Measurements from ENCODE around the gene TENT5C. TPM values are rescaled to one million over a fixed set of nuclear protein-coding genes. Genes with fewer than 3 reads are reported as not detected.

The TENT5C gene
- total and polyA plus RNA-seq, 10 of the 15 experiments (the other 5 are each of a cell fraction or from before 2014, with no cell fraction given) = 0.19 to 2.4 (median 0.78) TPM

- peak; percentile 95 for TF ChIP-seq POLR2A (IDR thresholded peaks at IDR 0.05; ENCODE audit: low read depth, low read length)
- TF ChIP-seq LARP7 (IDR thresholded peaks at IDR 0.05) = no peak
- no peak for TF ChIP-seq NKRF (conservative IDR thresholded peaks at IDR 0.05)
- peak in 1 of 2 experiments; percentile 52; a peak in 2 of 3 replicates for TF ChIP-seq EGR1 (IDR thresholded peaks at IDR 0.05; ENCODE audit: borderline replicate concordance in 1 of 2, low read depth in 2 of 2, low read length in 2 of 2)
- 0 out of 2 replicates have a peak, but pooled peaks have one; percentile 13 for TF ChIP-seq ZSCAN29 (IDR thresholded peaks at IDR 0.05)
- no peak for TF ChIP-seq IKZF2 (IDR thresholded peaks at IDR 0.05)
- TF ChIP-seq RUNX3 (IDR thresholded peaks at IDR 0.05; ENCODE audit: low read length) = no peak
- TF ChIP-seq KDM1A (IDR thresholded peaks at IDR 0.05; ENCODE audit: borderline replicate concordance) = no peak
- TF ChIP-seq IRF4 (IDR thresholded peaks at IDR 0.05; ENCODE audit: low read depth, low read length) = no peak
- TF ChIP-seq CHD1 (IDR thresholded peaks at IDR 0.05; ENCODE audit: low read depth, low read length) = no peak
- TF ChIP-seq POLR2AphosphoS5 (IDR thresholded peaks at IDR 0.05; ENCODE audit: low read length) = peak; percentile 38; the same call in 1 of the 2 replicates
- TF ChIP-seq RAD51 (IDR thresholded peaks at IDR 0.05) = no peak
- no peak for TF ChIP-seq NFXL1 (IDR thresholded peaks at IDR 0.05; ENCODE audit: borderline replicate concordance)
- peak; percentile 87 for TF ChIP-seq MEF2B (IDR thresholded peaks at IDR 0.05; ENCODE audit: partially characterized antibody, poor library complexity, severe bottlenecking)
- TF ChIP-seq CHD2 (IDR thresholded peaks at IDR 0.05; ENCODE audit: borderline replicate concordance, low read depth, low read length) = peak; percentile 8; the same call in 1 of the 2 replicates
- peak; percentile 44 for TF ChIP-seq NRF1 (conservative IDR thresholded peaks at IDR 0.05; ENCODE audit: low read depth, low read length)
- no peak for TF ChIP-seq HDAC2 (IDR thresholded peaks at IDR 0.05)
- TF ChIP-seq MXI1 (IDR thresholded peaks at IDR 0.05; ENCODE audit: low read depth, low read length) = peak; percentile 71
- TF ChIP-seq E4F1 (IDR thresholded peaks at IDR 0.05; ENCODE audit: borderline replicate concordance, partially characterized antibody) = no peak
- TF ChIP-seq BMI1 (IDR thresholded peaks at IDR 0.05; ENCODE audit: borderline replicate concordance) = peak; percentile 85
- no peak for TF ChIP-seq TBL1XR1 (IDR thresholded peaks at IDR 0.05; ENCODE audit: low read depth, low read length)
- TF ChIP-seq STAT1 (conservative IDR thresholded peaks at IDR 0.05) = no peak
- TF ChIP-seq SP1 (IDR thresholded peaks at IDR 0.05; ENCODE audit: low read depth, low read length) = peak; percentile 30
- TF ChIP-seq SIN3A (IDR thresholded peaks at IDR 0.05; ENCODE audit: low read depth, low read length) = peak; percentile 31; the same call in 1 of the 2 replicates
- TF ChIP-seq BACH1 (IDR thresholded peaks at IDR 0.05; ENCODE audit: borderline replicate concordance) = peak; percentile 44; the same call in 1 of the 2 replicates
- TF ChIP-seq TAF1 (IDR thresholded peaks at IDR 0.05; ENCODE audit: borderline replicate concordance, low read depth, low read length) = peak; percentile 73; the same call in 1 of the 2 replicates
Observed at GRCh38 chr1:117605774-117606648, at the start of gene TENT5C (continued).

Data from GM12878 (cell line).